ENCODE results near the gene USP5. TPM values are rescaled to one million over a fixed set of nuclear protein-coding genes. Genes with fewer than 3 reads are reported as not detected.
A peak's percentile ranks its signal among the peaks of the same experiment; 100 is the strongest.

Gene USP5
- total and polyA plus RNA-seq, 2 of the 8 experiments (the other 6 are each of a cell fraction or from before 2014, with no cell fraction given), result 66.5 to 148 TPM

GRCh38 chr12:6817098-6817497, 34.9 kb upstream of the USP5 start:
- DNase-seq (ENCODE audit: low read depth in 1 of 2, low spot score in 2 of 2), result no peak
- H2AK5ac ChIP-seq (ENCODE audit: low read depth, low read length), result no peak overlapping the region; the same call in 1 of the 2 replicates

More at GRCh38 chr12:6817098-6817497, 34.9 kb upstream of the USP5 start:
- Histone ChIP-seq H4K5ac (ENCODE audit: insufficient read length, low read depth, low read length) (no peak overlapping the region), H2BK20ac (ENCODE audit: low read length) (no peak overlapping the region), H3K4me3 (ENCODE audit: extremely low read depth in 1 of 4, insufficient read depth in 2 of 4, low read depth in 3 of 4, low read length in 4 of 4) (no peak overlapping the region), H3K4me2 (ENCODE audit: insufficient read depth in 1 of 2, low read depth in 2 of 2, low read length in 2 of 2) (no peak overlapping the region; a peak in 1 of 4 replicates), H3K27me3 (replicated peaks in 1 of 4; ENCODE audit: control insufficient read depth in 3 of 4, extremely low read depth in 1 of 4, insufficient read depth in 3 of 4, low read length in 3 of 4) (peaks cover 0 to 3% (median 1%) of the 10 kb centered on the region in 4 experiments; a peak in 4 of 7 replicates), H3K18ac (ENCODE audit: extremely low read depth, low read length) (no peak overlapping the region), H3K79me2 (ENCODE audit: control insufficient read depth in 1 of 2, insufficient read depth in 2 of 2, low read length in 2 of 2) (no peaks in the 10 kb centered on the region), H3K27ac (ENCODE audit: low read depth, low read length) (no peak overlapping the region), H3K4me1 (replicated peaks in 1 of 4; ENCODE audit: control insufficient read depth in 3 of 4, insufficient read depth in 4 of 4, low read length in 3 of 4) (peaks cover 4 to 37% (median 22%) of the 10 kb centered on the region in 4 experiments), H4K20me1 (replicated peaks in 1 of 2; ENCODE audit: control insufficient read depth in 1 of 2, insufficient read depth in 2 of 2, low read length in 2 of 2) (peaks cover 0 to 6% of the 10 kb centered on the region in 2 experiments), H3K79me1 (ENCODE audit: low read depth, low read length) (no peaks in the 10 kb centered on the region), H3K56ac (replicated peaks; ENCODE audit: insufficient read length, low read depth, low read length) (no peak overlapping the region), H2BK5ac (ENCODE audit: low read depth, low read length) (no peak overlapping the region), H3K9me3 (ENCODE audit: insufficient read depth in 2 of 2, low read depth in 1 of 2, low read length in 1 of 2) (peaks cover 0 to 2% of the 10 kb centered on the region in 2 experiments; a peak in 1 of 4 replicates), H2BK15ac (ENCODE audit: low read length) (no peak overlapping the region), H2BK120ac (replicated peaks; ENCODE audit: low read depth, low read length) (no peak overlapping the region), H4K8ac (ENCODE audit: extremely low read depth, insufficient read depth, low read length) (no peak overlapping the region), H2BK12ac (ENCODE audit: low read depth, low read length) (no peak overlapping the region), H3K23ac (ENCODE audit: insufficient read length) (no peak overlapping the region), H3K36me3 (ENCODE audit: control insufficient read depth in 2 of 4, insufficient read depth in 4 of 4, low read length in 3 of 4) (no peaks in the 10 kb centered on the region; a peak in 1 of 8 replicates), H3K9ac (replicated peaks in 1 of 4; ENCODE audit: extremely low read depth in 1 of 4, low read depth in 3 of 4, low read length in 3 of 4) (no peak overlapping the region), H4K91ac (replicated peaks; ENCODE audit: insufficient read length, low read length) (peak overlapping the region; percentile 11), H2AFZ (ENCODE audit: low read length) (no peak overlapping the region), H3K14ac (ENCODE audit: insufficient read length) (no peak overlapping the region), H3K4ac (replicated peaks; ENCODE audit: insufficient read length, low read depth, low read length) (no peak overlapping the region), H3K23me2 (ENCODE audit: low read depth, low read length) (peaks cover 17% of the 10 kb centered on the region)
- TF ChIP-seq GABPA (IDR thresholded peaks at IDR 0.05; ENCODE audit: borderline replicate concordance, insufficient read depth, low read length) (no peak), EZH2 (IDR thresholded peaks at IDR 0.05; ENCODE audit: low read depth, low read length, severe bottlenecking) (no peak), RFX5 (IDR thresholded peaks at IDR 0.05; ENCODE audit: borderline replicate concordance, low read depth, low read length) (no peak)
- 88% methylated on average over 8 of the region's 8 CpGs; no CpG with 5 or more reads in 1 of the 2 experiments for whole genome bisulfite sequencing, 2 experiments (ENCODE audit: extremely low coverage in 1 of 2, insufficient coverage in 1 of 2, insufficient read length in 1 of 2, insufficient replicate concordance in 2 of 2, low coverage in 1 of 2, low lambda C conversion rate in 2 of 2, missing lambda C conversion rate in 1 of 2)
- ChIA-PET CTCF (ENCODE audit: partially characterized antibody) (interaction anchor here (1.4 to 3.2 kb wide), 3 partner anchors 8 to 40 kb away, joined by 3 to 19 read pairs (median 6); no protein-coding TSS in a partner anchor), POLR2A (ENCODE audit: partially characterized antibody) (interaction anchor here (0.8 to 1.7 kb wide), 6 partner anchors 11 to 127 kb away, joined by 3 to 7 read pairs (median 5); partner anchors contain the start of genes C12orf57, MLF2, P3H3 and PTMS)
- no peak for FAIRE-seq

Measured in H1 (cell line).